IMR-90 (cell line): Measurements from ENCODE around the gene SLC39A11.

Experiments used
- BHLHE40 ChIP-seq: fragments of 150-350 bp; IDR thresholded peaks from 2 replicates; pipeline ENCODE4 v1.6.1; 2016; ENCODE audit warnings: mild to moderate bottlenecking, low read depth, low read length
- CHD1 ChIP-seq: IDR thresholded peaks from 2 replicates; pipeline ENCODE4 v1.6.1; 2012; ENCODE audit warnings: low read depth, low read length, improper control_type of control experiment
- MAFK ChIP-seq: IDR thresholded peaks from 2 replicates; pipeline ENCODE4 v1.6.1; 2012; ENCODE audit warnings: low read depth, low read length, improper control_type of control experiment
- POLR2A ChIP-seq: IDR thresholded peaks from 2 replicates; pipeline ENCODE4 v1.6.1; 2012; ENCODE audit warnings: mild to moderate bottlenecking, low read depth, low read length
- RAD21 ChIP-seq: IDR thresholded peaks from 2 replicates; pipeline ENCODE4 v1.6.1; 2012; ENCODE audit warnings: low read length, improper control_type of control experiment
- SMC3 ChIP-seq: fragments of 150-350 bp; IDR thresholded peaks from 2 replicates; pipeline ENCODE4 v1.6.1; 2016; ENCODE audit warnings: low read depth, mild to moderate bottlenecking, antibody characterized with exemption, low read length, moderate library complexity
- USF2 ChIP-seq: fragments of 150-350 bp; IDR thresholded peaks from 2 replicates; pipeline ENCODE4 v1.6.1; 2017; ENCODE audit warnings: mild to moderate bottlenecking, antibody characterized with exemption, low read length, low read depth
- TF ChIP-seq, protein P1 (sequence below): conservative IDR thresholded peaks from 2 replicates; pipeline ENCODE4 v1.5.1; 2012; ENCODE audit warnings: mild to moderate bottlenecking, low read depth, low read length, improper control_type of control experiment

- TF ChIP-seq, protein P1, sequence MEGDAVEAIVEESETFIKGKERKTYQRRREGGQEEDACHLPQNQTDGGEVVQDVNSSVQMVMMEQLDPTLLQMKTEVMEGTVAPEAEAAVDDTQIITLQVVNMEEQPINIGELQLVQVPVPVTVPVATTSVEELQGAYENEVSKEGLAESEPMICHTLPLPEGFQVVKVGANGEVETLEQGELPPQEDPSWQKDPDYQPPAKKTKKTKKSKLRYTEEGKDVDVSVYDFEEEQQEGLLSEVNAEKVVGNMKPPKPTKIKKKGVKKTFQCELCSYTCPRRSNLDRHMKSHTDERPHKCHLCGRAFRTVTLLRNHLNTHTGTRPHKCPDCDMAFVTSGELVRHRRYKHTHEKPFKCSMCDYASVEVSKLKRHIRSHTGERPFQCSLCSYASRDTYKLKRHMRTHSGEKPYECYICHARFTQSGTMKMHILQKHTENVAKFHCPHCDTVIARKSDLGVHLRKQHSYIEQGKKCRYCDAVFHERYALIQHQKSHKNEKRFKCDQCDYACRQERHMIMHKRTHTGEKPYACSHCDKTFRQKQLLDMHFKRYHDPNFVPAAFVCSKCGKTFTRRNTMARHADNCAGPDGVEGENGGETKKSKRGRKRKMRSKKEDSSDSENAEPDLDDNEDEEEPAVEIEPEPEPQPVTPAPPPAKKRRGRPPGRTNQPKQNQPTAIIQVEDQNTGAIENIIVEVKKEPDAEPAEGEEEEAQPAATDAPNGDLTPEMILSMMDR, result no peak
- no peak for TF ChIP-seq POLR2A
- TF ChIP-seq RAD21, result no peak
- no peak for TF ChIP-seq BHLHE40
- TF ChIP-seq MAFK, result no peak
- TF ChIP-seq USF2, result no peak
- no peak for TF ChIP-seq CHD1
- TF ChIP-seq SMC3, result no peak
Observed at GRCh38 chr17:72838068-72838467, 254.4 kb downstream of the SLC39A11 start.
